ENCODE results near the gene SPATC1L. TPM values are rescaled to one million over a fixed set of nuclear protein-coding genes. Genes with fewer than 3 reads are reported as not detected.

The SPATC1L gene
- total RNA-seq, 2 experiments from 2014 or later = 4.7 to 8.3 TPM

- Histone ChIP-seq H2AFZ (ENCODE audit: low read length) (no peak overlapping the region), H3K27ac (ENCODE audit: low read depth, low read length, poor library complexity, severe bottlenecking) (no peak overlapping the region), H3K4me3 (ENCODE audit: low read depth, low read length, poor library complexity, severe bottlenecking) (no peak overlapping the region), H4K20me1 (ENCODE audit: insufficient read depth, low read length) (no peaks in the 10 kb centered on the region), H3K79me2 (ENCODE audit: insufficient read depth, low read depth, low read length) (no peaks in the 10 kb centered on the region), H3K36me3 (ENCODE audit: insufficient read depth, low read length) (peaks cover 22% of the 10 kb centered on the region), H3K4me2 (ENCODE audit: low read length) (no peak overlapping the region), H3K9me3 (ENCODE audit: low read length) (no peaks in the 10 kb centered on the region), H3K4me1 (ENCODE audit: insufficient read depth, low read length, poor library complexity, severe bottlenecking) (no peaks in the 10 kb centered on the region), H3K9me2 (ENCODE audit: insufficient read depth, low read length) (no peaks in the 10 kb centered on the region)
- intact Hi-C loops (cut with micrococcal nuclease; ENCODE audit: unreplicated experiment) = no loop called here
- ChIA-PET POLR2A (interaction anchor here (0.6 kb wide), 1 partner anchor 9 kb away, joined by 7 read pairs; no protein-coding TSS in a partner anchor), CTCF (ENCODE audit: unreplicated experiment) (no interaction called here)
- TF ChIP-seq EZH2phosphoT487 (IDR thresholded peaks at IDR 0.05; ENCODE audit: borderline replicate concordance, low read depth, low read length) (no peak), CTCF (conservative IDR thresholded peaks at IDR 0.05; ENCODE audit: low read length) (no peak)
- no peak for DNase-seq (ENCODE audit: low spot score)
- no TSS peak for BruUV-seq (replicated peaks)
Measured at GRCh38 chr21:46216132-46216747, 32.0 kb upstream of the SPATC1L start.

- peaks cover 17% of the 10 kb centered on the region for H3K36me3 ChIP-seq (ENCODE audit: insufficient read depth, low read length)
- POLR2A ChIA-PET = no interaction called here
- no peaks in the 10 kb centered on the region for H4K20me1 ChIP-seq (ENCODE audit: insufficient read depth, low read length)
Measured at GRCh38 chr21:46215436-46216131, 31.3 kb upstream of the SPATC1L start.

More at GRCh38 chr21:46215436-46216131, 31.3 kb upstream of the SPATC1L start:
- intact Hi-C loops (cut with micrococcal nuclease; ENCODE audit: unreplicated experiment) = no loop called here
- H3K4me2 ChIP-seq (ENCODE audit: low read length) = no peak overlapping the region
- H3K27ac ChIP-seq (ENCODE audit: low read depth, low read length, poor library complexity, severe bottlenecking) = no peak overlapping the region
- DNase-seq (ENCODE audit: low spot score) = no peak
- CTCF ChIA-PET (ENCODE audit: unreplicated experiment) = no interaction called here
- no peaks in the 10 kb centered on the region for H3K9me3 ChIP-seq (ENCODE audit: low read length)
- no peak for TF ChIP-seq CTCF (conservative IDR thresholded peaks at IDR 0.05; ENCODE audit: low read length)
- H3K79me2 ChIP-seq (ENCODE audit: insufficient read depth, low read depth, low read length) = no peaks in the 10 kb centered on the region
- no peaks in the 10 kb centered on the region for H3K4me1 ChIP-seq (ENCODE audit: insufficient read depth, low read length, poor library complexity, severe bottlenecking)
- no peak overlapping the region for H3K4me3 ChIP-seq (ENCODE audit: low read depth, low read length, poor library complexity, severe bottlenecking)
- no peak overlapping the region for H2AFZ ChIP-seq (ENCODE audit: low read length)
- BruUV-seq (replicated peaks) = no TSS peak
- no peaks in the 10 kb centered on the region for H3K9me2 ChIP-seq (ENCODE audit: insufficient read depth, low read length)

Data from OCI-LY7 (cell line).